ENCODE data around the gene MAP2K7. TPM values are rescaled to one million over a fixed set of nuclear protein-coding genes. Genes with fewer than 3 reads are reported as not detected.

Gene MAP2K7
- total RNA-seq, 6 experiments from 2014 or later, result 9.7 to 22.1 (median 15.6) TPM

DNA sequence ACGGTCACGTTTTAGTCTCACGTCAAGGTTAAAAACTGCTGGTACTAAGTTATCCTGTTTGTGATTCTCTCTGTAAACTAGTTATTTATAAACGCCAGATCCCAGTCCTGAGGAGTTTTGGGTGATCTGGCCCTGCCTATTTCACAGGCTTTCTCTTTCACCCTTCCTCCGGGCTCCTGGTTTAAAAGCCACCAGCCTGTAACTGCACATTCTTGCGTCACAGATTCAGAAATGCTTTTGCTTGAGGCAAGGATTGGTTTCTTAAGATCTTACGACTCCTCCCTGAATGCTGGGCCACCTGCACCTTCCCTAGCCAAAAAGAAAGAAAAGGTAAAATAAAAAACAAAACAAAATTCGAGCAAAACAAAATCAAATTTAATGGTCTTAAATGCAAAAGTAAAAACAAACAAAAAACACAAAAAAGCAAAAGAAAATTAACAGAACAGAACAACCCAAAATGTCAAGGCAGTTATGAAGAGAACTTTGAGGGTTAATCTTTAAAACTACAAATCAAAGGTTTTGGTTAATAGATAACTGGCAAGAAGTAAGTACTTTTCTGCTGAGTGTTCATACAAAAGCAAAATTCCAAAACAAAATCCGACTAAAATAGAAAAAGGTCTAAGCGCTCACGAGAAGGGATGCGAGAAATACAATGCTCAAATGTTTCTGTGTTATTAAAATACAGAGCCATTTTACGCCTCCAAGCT lies 58.4 kb downstream of the MAP2K7 start:
- Histone ChIP-seq H3K27me3 (no peaks in the 10 kb centered on the region), H3K36me3 (peaks cover 0 to 36% (median 5%) of the 10 kb centered on the region in 4 donors), H3K27ac (peak overlapping the region in 2 of 3 donors; percentile 61 to 66), H3K4me3 (peak overlapping the region in 1 of 3 donors; percentile 4), H3K9me3 (no peaks in the 10 kb centered on the region), H3K4me1 (peaks cover 0 to 20% (median 9%) of the 10 kb centered on the region in 4 donors)
- intact Hi-C loops (cut with DNase I), result no loop called here
- ATAC-seq (peak in 3 of 4 donors; percentile 23 to 51 (median 42)), DNase-seq (no peak)
- WGBS (ENCODE audit: insufficient coverage, low coverage, low lambda C conversion rate, missing lambda C conversion rate), result 23% methylated on average over 13 of the region's 13 CpGs
- TF ChIP-seq POLR2A (IDR thresholded peaks at IDR 0.05), result no peak
- TF ChIP-seq, protein P1, sequence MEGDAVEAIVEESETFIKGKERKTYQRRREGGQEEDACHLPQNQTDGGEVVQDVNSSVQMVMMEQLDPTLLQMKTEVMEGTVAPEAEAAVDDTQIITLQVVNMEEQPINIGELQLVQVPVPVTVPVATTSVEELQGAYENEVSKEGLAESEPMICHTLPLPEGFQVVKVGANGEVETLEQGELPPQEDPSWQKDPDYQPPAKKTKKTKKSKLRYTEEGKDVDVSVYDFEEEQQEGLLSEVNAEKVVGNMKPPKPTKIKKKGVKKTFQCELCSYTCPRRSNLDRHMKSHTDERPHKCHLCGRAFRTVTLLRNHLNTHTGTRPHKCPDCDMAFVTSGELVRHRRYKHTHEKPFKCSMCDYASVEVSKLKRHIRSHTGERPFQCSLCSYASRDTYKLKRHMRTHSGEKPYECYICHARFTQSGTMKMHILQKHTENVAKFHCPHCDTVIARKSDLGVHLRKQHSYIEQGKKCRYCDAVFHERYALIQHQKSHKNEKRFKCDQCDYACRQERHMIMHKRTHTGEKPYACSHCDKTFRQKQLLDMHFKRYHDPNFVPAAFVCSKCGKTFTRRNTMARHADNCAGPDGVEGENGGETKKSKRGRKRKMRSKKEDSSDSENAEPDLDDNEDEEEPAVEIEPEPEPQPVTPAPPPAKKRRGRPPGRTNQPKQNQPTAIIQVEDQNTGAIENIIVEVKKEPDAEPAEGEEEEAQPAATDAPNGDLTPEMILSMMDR (IDR thresholded peaks at IDR 0.05), result no peak

DNA sequence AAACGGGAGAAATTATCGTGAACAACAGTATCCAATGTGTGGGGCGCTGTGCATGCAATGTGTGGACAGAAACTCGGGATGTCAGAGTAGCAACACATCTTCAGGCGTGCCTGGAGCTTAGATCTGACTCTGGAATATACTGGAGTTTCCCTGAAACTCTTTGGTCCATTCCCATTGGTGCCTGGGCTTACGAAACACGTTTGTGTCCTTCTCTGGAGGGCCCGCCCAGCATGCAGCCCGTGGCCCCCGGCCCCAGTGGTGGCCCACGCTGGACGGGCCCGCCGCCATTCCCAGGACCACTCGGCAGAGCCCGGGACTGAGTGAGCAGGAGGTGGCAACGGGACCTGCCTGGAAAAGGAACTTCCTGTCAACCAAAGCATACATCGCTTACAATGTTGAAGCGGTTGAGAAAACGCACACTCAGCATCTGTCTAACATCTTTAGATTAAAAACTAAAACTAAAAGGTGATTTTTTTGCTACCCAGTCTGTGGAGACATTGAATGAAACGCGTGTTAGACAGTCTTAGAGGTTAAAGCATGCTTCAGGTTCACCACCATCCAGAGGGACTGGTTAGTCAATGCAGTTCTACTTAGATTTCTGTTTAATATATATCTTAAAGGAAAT lies 59.1 kb downstream of the MAP2K7 start:
- peak overlapping the region in 1 of 3 donors; percentile 4 for H3K4me3 ChIP-seq
- TF ChIP-seq, protein P1 (IDR thresholded peaks at IDR 0.05), result no peak
- TF ChIP-seq POLR2A (IDR thresholded peaks at IDR 0.05), result no peak
- intact Hi-C loops (cut with DNase I), result no loop called here
- H3K27ac ChIP-seq, result peak overlapping the region in 2 of 3 donors; percentile 61 to 66
- peaks cover 0 to 20% (median 9%) of the 10 kb centered on the region in 4 donors for H3K4me1 ChIP-seq
- peaks cover 0 to 43% (median 5%) of the 10 kb centered on the region in 4 donors for H3K36me3 ChIP-seq
- DNase-seq (no peak), ATAC-seq (peak; percentile 54 to 82 (median 68))
- no peaks in the 10 kb centered on the region for H3K27me3 ChIP-seq
- no peaks in the 10 kb centered on the region for H3K9me3 ChIP-seq
- WGBS (ENCODE audit: insufficient coverage, low coverage, low lambda C conversion rate, missing lambda C conversion rate), result 35% methylated on average over 17 of the region's 22 CpGs

DNA sequence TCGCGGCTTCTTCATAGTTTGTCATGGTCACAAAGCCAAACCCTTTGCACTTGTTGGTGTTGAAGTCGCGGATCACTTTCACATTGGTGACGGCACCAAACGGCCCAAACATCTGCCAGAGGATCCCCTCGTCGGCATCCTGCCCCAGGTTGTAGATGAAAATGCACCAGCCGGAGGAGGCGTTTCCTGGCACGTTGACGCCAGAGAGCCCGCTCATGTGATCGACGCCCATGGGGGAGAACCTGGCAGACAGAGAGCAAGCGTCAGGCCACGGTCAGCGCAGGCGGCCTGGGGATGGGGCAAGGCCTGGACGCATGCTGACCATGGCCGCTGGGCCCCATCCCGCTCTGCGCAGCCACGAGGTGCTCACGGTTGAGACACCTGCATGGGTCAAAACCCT lies 59.9 kb downstream of the MAP2K7 start:
- Histone ChIP-seq H3K27me3 (no peaks in the 10 kb centered on the region), H3K27ac (no peak overlapping the region), H3K36me3 (peaks cover 0 to 43% (median 5%) of the 10 kb centered on the region in 4 donors), H3K9me3 (no peaks in the 10 kb centered on the region), H3K4me1 (peaks cover 0 to 20% (median 9%) of the 10 kb centered on the region in 4 donors), H3K4me3 (no peak overlapping the region)
- DNase-seq (no peak), ATAC-seq (peak in 2 of 4 donors; percentile 8 to 16)
- WGBS (ENCODE audit: insufficient coverage, low coverage, low lambda C conversion rate, missing lambda C conversion rate), result 86% methylated on average over 9 of the region's 25 CpGs
- intact Hi-C loops (cut with DNase I), result no loop called here
- no peak for TF ChIP-seq POLR2A (IDR thresholded peaks at IDR 0.05)
- TF ChIP-seq, protein P1 (IDR thresholded peaks at IDR 0.05), result no peak

Other genes starting within 250 kb of the MAP2K7 start
- 1 to 10 TPM in 1 of 6 experiments, under 1 TPM in 1, not detected in 4; 0.63 to 2.4 TPM for gene RETN, start 234.8 kb upstream of the MAP2K7 start, total RNA-seq
- gene MCEMP1, start 226.8 kb upstream of the MAP2K7 start, total RNA-seq, result under 1 TPM; 0.11 to 0.86 (median 0.34) TPM
- 10 to 100 TPM; 41.7 to 66.5 (median 52.0) TPM for gene TRAPPC5, start 223.0 kb upstream of the MAP2K7 start, total RNA-seq
- gene FCER2, start 201.7 kb upstream of the MAP2K7 start, total RNA-seq, result under 1 TPM in 2 of 6 experiments, not detected in 4; 0.18 to 0.29 TPM
- gene CLEC4G, start 171.8 kb upstream of the MAP2K7 start, total RNA-seq, result 10 to 100 TPM; 25.7 to 59.0 (median 38.2) TPM
- 1 to 10 TPM in 4 of 6 experiments, under 1 TPM in 2; 0.42 to 6.7 (median 2.8) TPM for gene CD209, start 156.3 kb upstream of the MAP2K7 start, total RNA-seq
- 10 to 100 TPM; 12.8 to 64.8 (median 20.8) TPM for gene CLEC4M, start 140.6 kb upstream of the MAP2K7 start, total RNA-seq
- 1 to 10 TPM; 3.7 to 6.3 (median 4.9) TPM for gene EVI5L, start 73.7 kb upstream of the MAP2K7 start, total RNA-seq
- under 1 TPM in 4 of 6 experiments, not detected in 2; 0.07 to 0.37 (median 0.12) TPM for gene PRR36, start 29.5 kb upstream of the MAP2K7 start, total RNA-seq
- 1 to 10 TPM; 1.5 to 9.6 (median 3.5) TPM for gene LRRC8E, start 15.4 kb upstream of the MAP2K7 start, total RNA-seq
- 1 to 10 TPM in 3 of 6 experiments, under 1 TPM in 3; 0.42 to 2.9 (median 1.3) TPM for gene TGFBR3L, start 11.0 kb downstream of the MAP2K7 start, total RNA-seq
- gene SNAPC2, start 16.5 kb downstream of the MAP2K7 start, total RNA-seq, result 1 to 10 TPM; 3.5 to 7.8 (median 5.2) TPM
- under 1 TPM in 2 of 6 experiments, not detected in 4; 0.18 to 0.49 TPM for gene CTXN1, start 22.3 kb downstream of the MAP2K7 start, total RNA-seq
- gene TIMM44, start 39.8 kb downstream of the MAP2K7 start, total RNA-seq, result 10 to 100 TPM; 26.1 to 41.7 (median 36.9) TPM
- gene ELAVL1, start 101.8 kb downstream of the MAP2K7 start, total RNA-seq, result 10 to 100 TPM; 25.3 to 33.6 (median 30.3) TPM
- gene CCL25, start 148.9 kb downstream of the MAP2K7 start, total RNA-seq, result under 1 TPM in 1 of 6 experiments, not detected in 5; 0.51 TPM
- under 1 TPM in 2 of 6 experiments, not detected in 4; 0.11 to 0.37 TPM for gene FBN3, start 245.7 kb downstream of the MAP2K7 start, total RNA-seq